Fibroblast of lung (primary cell): Measurements from ENCODE around the gene TGFBR3. TPM values are rescaled to one million over a fixed set of nuclear protein-coding genes. Genes with fewer than 3 reads are reported as not detected.
A peak's percentile ranks its signal among the peaks of the same experiment; 100 is the strongest.

ENCODE experiments used
- DNase-seq, 2 donors: peaks; one replicate each; pipeline versions ENCODE4 v3.0.0 to v3.0.0-alpha.2; 2010; ENCODE audit warnings: low read depth in 2 of 2
- H2AFZ ChIP-seq: 2 replicates; pipeline ENCODE4 v1.5.1; 2012; ENCODE audit warnings: low read length, control low read depth, inconsistent platforms
- H3K27ac ChIP-seq: 2 replicates; pipeline ENCODE4 v1.5.1; 2011; ENCODE audit warnings: low read length, control low read depth; ENCODE audit not compliant: insufficient read depth
- H3K27me3 ChIP-seq: 2 replicates; pipeline ENCODE4 v1.5.1; 2011; ENCODE audit warnings: mild to moderate bottlenecking, low read length; ENCODE audit not compliant: control insufficient read depth, insufficient read depth
- H3K36me3 ChIP-seq: 2 replicates; pipeline ENCODE4 v1.5.1; 2011; ENCODE audit warnings: low read length; ENCODE audit not compliant: control insufficient read depth, insufficient read depth
- H3K4me1 ChIP-seq: 2 replicates; pipeline ENCODE4 v1.5.1; 2011; ENCODE audit warnings: low read length; ENCODE audit not compliant: control insufficient read depth, insufficient read depth; ENCODE audit errors: extremely low read depth
- H3K4me2 ChIP-seq: 2 replicates; pipeline ENCODE4 v1.5.1; 2011; ENCODE audit warnings: low read length, control low read depth; ENCODE audit not compliant: insufficient read depth; ENCODE audit errors: extremely low read depth
- H3K4me3 ChIP-seq, 4 experiments: fragments of 200-600 bp in 1 of 4; sonication (generic) in 1 of 4; replicated peaks in 1 of 4; 2 replicates each; pipeline ENCODE4 v1.5.1; 2011 to 2016; ENCODE audit warnings: low read length in 4 of 4, low read depth in 3 of 4, mild to moderate bottlenecking in 3 of 4, control low read depth in 2 of 4, inconsistent platforms in 1 of 4, mixed read lengths in 1 of 4; ENCODE audit not compliant: insufficient read depth in 1 of 4; ENCODE audit errors: control extremely low read depth in 1 of 4
- H3K79me2 ChIP-seq: 2 replicates; pipeline ENCODE4 v1.5.1; 2012; ENCODE audit warnings: mild to moderate bottlenecking, low read length, inconsistent platforms; ENCODE audit not compliant: control insufficient read depth, insufficient read depth
- H3K9ac ChIP-seq: 2 replicates; pipeline ENCODE4 v1.5.1; 2011; ENCODE audit warnings: mild to moderate bottlenecking, low read length, control low read depth; ENCODE audit not compliant: insufficient read depth
- H3K9me3 ChIP-seq: 2 replicates; pipeline ENCODE4 v1.5.1; 2012; ENCODE audit warnings: low read depth, low read length; ENCODE audit not compliant: control insufficient read depth, insufficient read depth
- H4K20me1 ChIP-seq: 2 replicates; pipeline ENCODE4 v1.5.1; 2011; ENCODE audit warnings: low read length; ENCODE audit not compliant: control insufficient read depth, insufficient read depth; ENCODE audit errors: extremely low read depth
- EZH2 ChIP-seq: IDR thresholded peaks from 2 replicates; pipeline ENCODE4 v1.5.1; 2012; ENCODE audit warnings: low read length, control low read depth, mild to moderate bottlenecking; ENCODE audit errors: missing control alignments
- polyA plus RNA-seq, 2 donors: library from polyadenylated mRNA; depleted of rRNA in 1 of 2; stranded (reverse) in 1 of 2; unstranded in 1 of 2; fragments of >200 nt; gene quantifications; 2 replicates each; pipeline ENCODE4 v1.2.1, GENCODE V29; 2011 to 2012; ENCODE audit warnings: missing spikeins in 1 of 2
- total RNA-seq: library from RNA; depleted of rRNA; stranded (reverse); fragments of >200 nt; gene quantifications from 2 replicates; pipeline ENCODE4 v1.2.1, GENCODE V29; 2014
- TF ChIP-seq, protein P1 (sequence below), 2 donors: IDR thresholded peaks in 1 of 2; conservative IDR thresholded peaks in 1 of 2; 1 replicate in 1 of 2; 2 replicates in 1 of 2; pipeline ENCODE4 v1.5.1; 2011 to 2012; ENCODE audit warnings: low read length in 2 of 2, control low read depth in 1 of 2, inconsistent platforms in 1 of 2, low read depth in 1 of 2, mild to moderate bottlenecking in 1 of 2

Gene TGFBR3
- total and polyA plus RNA-seq, 2 donors (not counting 1 experiment from before 2014, with no cell fraction given), result 68.3 to 98.1 TPM

DNA sequence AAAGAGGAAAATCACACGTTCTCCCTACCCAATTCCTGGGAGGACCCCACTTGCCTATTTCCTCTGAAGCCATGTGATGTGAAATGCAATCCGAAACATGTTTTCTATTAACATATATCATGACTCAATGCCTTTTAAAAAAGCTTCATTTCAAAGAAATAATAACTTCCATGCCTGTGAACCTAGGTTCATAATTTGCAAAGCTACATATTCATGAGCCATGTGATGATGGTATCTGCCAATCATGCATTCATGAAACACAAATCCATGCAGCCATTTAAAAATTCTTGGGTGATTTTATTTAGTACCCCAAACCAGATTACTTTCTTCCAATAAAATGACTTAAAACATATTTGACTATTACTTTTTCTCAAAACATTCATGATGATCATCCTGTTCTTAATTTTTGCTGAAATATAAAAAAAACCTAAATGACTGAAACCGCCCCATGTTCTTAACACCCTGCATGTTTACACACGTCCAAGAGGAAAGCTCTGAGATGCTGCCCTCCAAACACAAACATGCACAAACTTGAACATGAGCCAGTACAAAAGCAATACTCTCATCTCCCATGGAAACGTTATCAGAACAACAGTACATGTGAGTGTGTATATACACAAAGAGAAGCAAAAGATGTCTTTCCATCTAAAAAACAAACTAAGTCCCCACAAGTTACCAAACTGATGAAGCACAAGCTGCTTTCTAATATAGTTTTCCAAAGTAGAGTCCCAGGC lies 140.1 kb downstream of the TGFBR3 start:
- H3K27ac ChIP-seq, result no peak overlapping the region
- no peak overlapping the region for H2AFZ ChIP-seq
- no peaks in the 10 kb centered on the region for H3K27me3 ChIP-seq
- no peak for TF ChIP-seq EZH2
- TF ChIP-seq, protein P1, sequence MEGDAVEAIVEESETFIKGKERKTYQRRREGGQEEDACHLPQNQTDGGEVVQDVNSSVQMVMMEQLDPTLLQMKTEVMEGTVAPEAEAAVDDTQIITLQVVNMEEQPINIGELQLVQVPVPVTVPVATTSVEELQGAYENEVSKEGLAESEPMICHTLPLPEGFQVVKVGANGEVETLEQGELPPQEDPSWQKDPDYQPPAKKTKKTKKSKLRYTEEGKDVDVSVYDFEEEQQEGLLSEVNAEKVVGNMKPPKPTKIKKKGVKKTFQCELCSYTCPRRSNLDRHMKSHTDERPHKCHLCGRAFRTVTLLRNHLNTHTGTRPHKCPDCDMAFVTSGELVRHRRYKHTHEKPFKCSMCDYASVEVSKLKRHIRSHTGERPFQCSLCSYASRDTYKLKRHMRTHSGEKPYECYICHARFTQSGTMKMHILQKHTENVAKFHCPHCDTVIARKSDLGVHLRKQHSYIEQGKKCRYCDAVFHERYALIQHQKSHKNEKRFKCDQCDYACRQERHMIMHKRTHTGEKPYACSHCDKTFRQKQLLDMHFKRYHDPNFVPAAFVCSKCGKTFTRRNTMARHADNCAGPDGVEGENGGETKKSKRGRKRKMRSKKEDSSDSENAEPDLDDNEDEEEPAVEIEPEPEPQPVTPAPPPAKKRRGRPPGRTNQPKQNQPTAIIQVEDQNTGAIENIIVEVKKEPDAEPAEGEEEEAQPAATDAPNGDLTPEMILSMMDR (conservative IDR thresholded peaks at IDR 0.05 in 1 of 2, IDR thresholded peaks at IDR 0.05 in 1 of 2; ENCODE audit: low read depth in 1 of 2, low read length in 2 of 2), result no peak
- peaks cover 13% of the 10 kb centered on the region for H3K4me1 ChIP-seq
- no peak overlapping the region for H3K4me2 ChIP-seq
- H3K9ac ChIP-seq, result no peak overlapping the region
- H3K79me2 ChIP-seq, result peaks cover 2% of the 10 kb centered on the region
- H3K9me3 ChIP-seq, result no peaks in the 10 kb centered on the region
- DNase-seq, result no peak
- H4K20me1 ChIP-seq, result no peaks in the 10 kb centered on the region
- H3K4me3 ChIP-seq, result no peak overlapping the region
- no peaks in the 10 kb centered on the region for H3K36me3 ChIP-seq

DNA sequence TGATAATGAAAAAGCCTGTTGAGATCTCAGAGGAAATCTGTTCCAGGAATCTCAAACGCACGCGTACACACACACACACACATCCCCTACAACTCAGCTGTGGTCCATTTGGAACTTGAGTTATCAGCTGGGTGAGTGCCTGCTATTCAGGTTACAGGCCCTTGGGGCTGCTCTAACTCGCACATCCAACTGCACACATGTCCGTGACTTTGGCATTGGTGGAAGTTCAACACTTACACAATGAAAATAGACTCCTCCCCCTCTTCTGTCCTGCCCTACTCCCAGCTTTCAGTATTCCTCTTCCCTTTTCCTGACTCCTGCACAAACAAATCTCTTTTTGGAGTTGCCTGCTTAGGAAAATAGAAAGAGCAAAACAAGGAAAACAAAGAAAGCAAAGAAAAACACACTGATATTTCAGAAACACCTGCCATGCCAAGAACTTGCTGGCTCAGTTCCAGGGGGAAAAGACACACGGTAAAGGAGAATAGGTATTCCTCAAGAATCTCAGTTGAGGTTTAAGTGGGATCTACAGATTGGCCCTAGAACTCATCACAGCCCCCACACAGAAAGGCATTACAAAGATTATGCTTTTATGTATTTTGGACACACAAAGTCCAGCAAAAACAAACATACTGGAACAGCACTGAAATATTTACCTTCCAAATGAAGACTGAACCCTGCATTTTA lies 140.9 kb downstream of the TGFBR3 start:
- Histone ChIP-seq H3K4me2 (no peak overlapping the region), H2AFZ (no peak overlapping the region), H4K20me1 (no peaks in the 10 kb centered on the region), H3K27me3 (no peaks in the 10 kb centered on the region), H3K4me1 (peaks cover 10% of the 10 kb centered on the region), H3K9me3 (no peaks in the 10 kb centered on the region), H3K27ac (no peak overlapping the region), H3K9ac (no peak overlapping the region), H3K4me3 (no peak overlapping the region), H3K36me3 (no peaks in the 10 kb centered on the region), H3K79me2 (peaks cover 2% of the 10 kb centered on the region)
- no peak for TF ChIP-seq EZH2
- TF ChIP-seq, protein P1 (conservative IDR thresholded peaks at IDR 0.05 in 1 of 2, IDR thresholded peaks at IDR 0.05 in 1 of 2; ENCODE audit: low read depth in 1 of 2, low read length in 2 of 2), result peak in 1 of 2 donors; percentile 9
- DNase-seq, result peak in 1 of 2 donors; percentile 47

DNA sequence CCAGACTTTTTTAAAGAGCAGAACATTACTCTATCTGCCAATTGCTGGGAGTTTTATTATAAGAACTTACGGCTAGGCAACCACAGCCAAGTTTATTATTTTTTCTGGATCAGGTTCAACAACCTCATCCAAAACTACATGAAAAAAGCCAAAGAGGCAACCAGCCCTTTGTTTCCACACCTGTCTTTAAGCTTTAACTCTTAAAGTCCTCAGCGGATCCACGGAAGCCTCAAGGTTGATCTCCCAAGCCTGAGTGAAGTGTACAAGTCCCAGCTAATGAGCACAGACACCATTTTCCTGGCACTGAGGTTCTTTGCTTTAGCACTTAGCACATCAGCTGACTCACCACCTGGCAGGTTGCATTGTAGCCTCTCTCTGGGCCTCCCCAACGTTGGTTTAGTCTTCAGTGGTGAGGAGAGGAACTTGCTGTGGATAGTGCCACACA lies 143.1 kb downstream of the TGFBR3 start:
- peak; percentile 70 to 75 for DNase-seq
- Histone ChIP-seq H3K79me2 (peaks cover 2% of the 10 kb centered on the region), H3K4me3 (no peak overlapping the region), H3K36me3 (peaks cover 5% of the 10 kb centered on the region), H4K20me1 (no peaks in the 10 kb centered on the region), H3K27me3 (no peaks in the 10 kb centered on the region), H3K4me2 (peak overlapping the region; percentile 5), H3K4me1 (peaks cover 10% of the 10 kb centered on the region), H3K27ac (no peak overlapping the region), H3K9me3 (no peaks in the 10 kb centered on the region), H3K9ac (no peak overlapping the region), H2AFZ (no peak overlapping the region)
- no peak for TF ChIP-seq EZH2
- TF ChIP-seq, protein P1 (conservative IDR thresholded peaks at IDR 0.05 in 1 of 2, IDR thresholded peaks at IDR 0.05 in 1 of 2; ENCODE audit: low read depth in 1 of 2, low read length in 2 of 2), result no peak
